Esophagus muscularis mucosa (tissue), 4 donors: ENCODE measurements around the gene DBNL. TPM values are rescaled to one million over a fixed set of nuclear protein-coding genes. Genes with fewer than 3 reads are reported as not detected.

Experiments
- DNase-seq: peaks from one replicate; pipeline ENCODE4 v3.0.0-alpha.2; 2017; ENCODE audit errors: extremely low spot score
- H3K27ac ChIP-seq, 4 donors: fragments of 200-600 bp; sonication (generic); replicated peaks in 1 of 4; 1 replicate in 3 of 4; 2 replicates in 1 of 4; pipeline ENCODE4 v1.5.1; 2016 to 2019; ENCODE audit warnings: mild to moderate bottlenecking in 1 of 4
- H3K27me3 ChIP-seq, 4 donors: fragments of 200-600 bp; sonication (generic); one replicate each; pipeline versions ENCODE4 v1.5.1 to v1.6.0; 2016 to 2019
- H3K36me3 ChIP-seq, 4 donors: fragments of 200-600 bp; sonication (generic); one replicate each; pipeline ENCODE4 v1.5.1; 2016 to 2019
- H3K4me1 ChIP-seq, 4 donors: fragments of 200-600 bp; sonication (generic); one replicate each; pipeline ENCODE4 v1.5.1; 2016 to 2019
- H3K4me3 ChIP-seq, 4 donors: fragments of 200-600 bp; sonication (generic); 1 replicate in 2 of 4; 2 replicates in 2 of 4; pipeline ENCODE4 v1.5.1; 2016 to 2019; ENCODE audit warnings: mild to moderate bottlenecking in 4 of 4, moderate library complexity in 1 of 4
- H3K9me3 ChIP-seq, 4 donors: fragments of 200-600 bp; sonication (generic); 1 replicate in 3 of 4; 2 replicates in 1 of 4; pipeline ENCODE4 v1.5.1; 2016 to 2019
- CTCF ChIP-seq, 3 experiments: fragments of 200-600 bp in 2 of 3; fragments of 450-650 bp in 1 of 3; sonication (generic) in 2 of 3; IDR thresholded peaks; one replicate each; pipeline ENCODE4 v1.5.1; 2017 to 2019; ENCODE audit warnings: antibody characterized with exemption in 3 of 3, mild to moderate bottlenecking in 2 of 3, moderate library complexity in 1 of 3
- EP300 ChIP-seq: sonication (generic); formaldehyde crosslinking; IDR thresholded peaks from one replicate; pipeline ENCODE4 v1.6.1; 2017; ENCODE audit warnings: antibody characterized with exemption
- POLR2A ChIP-seq: fragments of 450-650 bp; IDR thresholded peaks from one replicate; pipeline ENCODE4 v1.6.1; 2017; ENCODE audit warnings: antibody characterized with exemption, moderate library complexity, mild to moderate bottlenecking, low read depth
- POLR2AphosphoS5 ChIP-seq, 2 donors: sonication (generic); formaldehyde crosslinking; IDR thresholded peaks; one replicate each; pipeline ENCODE4 v1.6.1; 2017; ENCODE audit warnings: antibody characterized with exemption in 2 of 2
- WGBS: methylation state at CpG from one replicate; pipeline ENCODE4 v1.1.5; 2018; 5-methylcytosine and 5-hydroxymethylcytosine counted together
- intact Hi-C: fragments of 100-400 bp; cut with DNase I; formaldehyde crosslinking; loops from one replicate; pipeline ENCODE4 v1.15.1; 2023
- total RNA-seq, 4 donors: library from RNA; depleted of rRNA; stranded (reverse); fragments of >200 nt; gene quantifications; one replicate each; pipeline versions ENCODE4 v1.1.0 to v1.2.1, GENCODE V29; 2016

Gene DBNL
- total RNA-seq, 4 donors from 2014 or later: 93.9 to 122 (median 115) TPM

DNA sequence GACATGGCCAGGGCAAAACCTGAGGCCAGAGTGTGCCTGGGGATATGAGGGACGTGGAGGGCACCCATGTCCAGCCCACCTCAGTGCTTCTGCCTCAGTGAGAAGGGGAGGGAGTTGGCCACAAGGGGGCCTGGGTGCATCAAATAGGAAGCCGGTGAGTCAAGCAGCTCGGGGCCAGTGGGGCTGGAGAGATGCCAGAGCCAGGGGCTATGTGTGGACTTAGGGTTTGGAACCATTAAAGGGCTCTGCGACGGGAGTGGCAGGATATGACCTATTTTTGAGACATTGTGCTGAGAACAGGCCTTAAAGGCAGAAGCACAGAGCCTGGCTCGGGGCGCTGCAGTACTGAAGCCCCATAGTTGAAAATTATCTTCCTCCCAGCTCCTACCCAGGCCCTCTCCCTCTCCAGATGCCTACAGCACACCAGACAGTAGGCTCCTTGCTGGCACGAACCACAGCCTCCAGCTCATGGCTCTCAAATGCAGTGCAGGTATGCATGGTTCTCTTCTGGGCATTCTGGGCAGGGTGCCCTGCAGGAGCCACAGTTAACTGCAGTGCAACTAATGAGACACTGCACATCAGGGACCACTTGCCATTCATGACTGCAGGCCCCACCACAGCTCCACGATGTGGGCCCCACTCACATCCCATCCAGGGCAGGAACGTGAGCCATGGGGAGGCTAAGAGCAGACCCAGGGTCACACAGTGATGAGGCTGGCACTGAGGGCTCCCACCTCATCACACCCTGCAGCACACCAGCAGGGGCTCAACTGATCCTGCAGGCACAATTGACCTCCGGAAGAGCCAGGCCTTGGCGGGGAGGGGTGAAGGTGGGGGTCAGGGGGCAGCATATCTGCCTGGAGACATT, 28.1 kb downstream of the DBNL start:
- Histone ChIP-seq H3K36me3 (peaks cover 15 to 51% (median 49%) of the 10 kb centered on the region in 4 donors), H3K4me1 (peaks cover 35 to 45% (median 36%) of the 10 kb centered on the region in 4 donors)
- WGBS: 39% methylated on average over 7 of the region's 12 CpGs

DNA sequence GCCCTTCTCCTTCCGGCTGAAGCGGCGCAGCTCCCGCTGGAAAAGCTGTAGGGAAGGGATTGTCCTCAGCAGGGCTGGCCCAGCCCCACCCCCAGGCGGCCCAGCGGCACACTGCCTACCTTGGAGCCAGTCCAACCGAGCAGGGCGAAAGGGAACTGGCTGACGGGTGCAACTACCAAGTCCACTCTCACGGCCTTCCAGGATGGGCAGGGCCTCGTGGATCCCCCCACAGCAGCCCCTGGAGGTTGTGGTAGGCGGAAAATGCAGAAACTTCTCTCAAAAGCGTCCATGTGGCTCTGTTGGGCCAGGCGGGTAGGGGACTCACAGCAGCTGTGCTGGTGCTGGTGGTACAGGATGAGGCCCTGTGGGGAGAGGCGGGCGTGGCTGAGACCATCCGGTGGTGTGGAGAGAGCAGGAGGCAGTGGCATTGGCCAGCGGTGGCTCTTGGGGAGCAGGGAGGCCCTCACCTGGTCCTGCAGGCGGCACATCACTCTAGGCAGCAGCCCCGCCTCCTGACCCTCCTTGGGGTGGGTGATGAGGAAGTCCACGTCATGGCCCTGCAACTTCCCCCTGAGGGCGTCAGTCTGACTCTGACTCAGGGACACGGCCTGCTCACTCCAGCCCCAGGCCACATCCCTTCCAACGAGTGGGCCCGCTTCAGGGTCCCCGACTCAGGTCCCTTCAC, 29.3 kb downstream of the DBNL start:
- Histone ChIP-seq H3K4me3 (peak overlapping the region in 2 of 4 donors; percentile 1 to 32), H3K27ac (peak overlapping the region; percentile 61 to 78 (median 72)), H3K36me3 (peaks cover 26 to 63% (median 61%) of the 10 kb centered on the region in 4 donors), H3K9me3 (no peaks in the 10 kb centered on the region), H3K4me1 (peaks cover 36 to 52% (median 45%) of the 10 kb centered on the region in 4 donors), H3K27me3 (no peaks in the 10 kb centered on the region)
- DNase-seq: no peak
- intact Hi-C loops: loop anchor here (2.0 kb wide), 1 partner anchor 123 kb away; no protein-coding TSS in a partner anchor
- no peak for TF ChIP-seq CTCF (IDR thresholded peaks at IDR 0.05)
- TF ChIP-seq EP300: no peak
- peak; percentile 46 to 56 for TF ChIP-seq POLR2AphosphoS5 (IDR thresholded peaks at IDR 0.05)
- no peak for TF ChIP-seq POLR2A
- 55% methylated on average over 11 of the region's 26 CpGs for WGBS

More for the DNA sequence above, 28.1 kb downstream of the DBNL start:
- intact Hi-C loops: loop anchor here (2.0 kb wide), 1 partner anchor 124 kb away; no protein-coding TSS in a partner anchor
- no peak for TF ChIP-seq EP300
- peak; percentile 37 to 40 for TF ChIP-seq POLR2AphosphoS5 (IDR thresholded peaks at IDR 0.05)
- peak; percentile 62 to 76 (median 72) for TF ChIP-seq CTCF (IDR thresholded peaks at IDR 0.05)
- H3K27ac ChIP-seq: peak overlapping the region; percentile 61 to 78 (median 72)
- H3K9me3 ChIP-seq: no peaks in the 10 kb centered on the region
- H3K27me3 ChIP-seq: no peaks in the 10 kb centered on the region
- peak overlapping the region in 1 of 4 donors; percentile 32 for H3K4me3 ChIP-seq
- peak; percentile 96 for DNase-seq

DNA sequence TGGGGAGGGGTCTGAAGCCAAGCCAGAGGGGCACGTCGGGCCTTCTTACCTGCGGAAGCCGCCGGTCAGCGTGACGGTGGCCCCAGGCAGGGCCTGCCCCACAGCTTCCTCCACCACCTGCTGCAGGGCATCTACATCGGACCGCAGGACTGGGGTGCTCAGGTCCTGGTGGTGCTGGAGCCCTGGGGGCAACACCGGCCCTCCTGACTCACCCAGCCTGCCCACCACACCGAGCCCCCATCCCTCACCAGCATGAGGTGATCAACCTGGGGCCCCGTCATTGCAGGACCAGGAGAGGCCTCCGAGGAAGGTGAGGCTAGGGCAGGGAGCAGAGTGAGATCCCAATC, 29.8 kb downstream of the DBNL start:
- H3K4me3 ChIP-seq: peak overlapping the region in 1 of 4 donors; percentile 32
- H3K4me1 ChIP-seq: peaks cover 38 to 58% (median 49%) of the 10 kb centered on the region in 4 donors
- H3K9me3 ChIP-seq: no peaks in the 10 kb centered on the region
- H3K27me3 ChIP-seq: no peaks in the 10 kb centered on the region
- DNase-seq: no peak
- H3K36me3 ChIP-seq: peaks cover 30 to 68% (median 67%) of the 10 kb centered on the region in 4 donors
- intact Hi-C loops: no loop called here
- TF ChIP-seq EP300 (no peak), CTCF (IDR thresholded peaks at IDR 0.05) (no peak), POLR2AphosphoS5 (IDR thresholded peaks at IDR 0.05) (no peak), POLR2A (no peak)
- 89% methylated on average over 9 of the region's 13 CpGs for WGBS
- peak overlapping the region; percentile 61 to 78 (median 72) for H3K27ac ChIP-seq

DNA sequence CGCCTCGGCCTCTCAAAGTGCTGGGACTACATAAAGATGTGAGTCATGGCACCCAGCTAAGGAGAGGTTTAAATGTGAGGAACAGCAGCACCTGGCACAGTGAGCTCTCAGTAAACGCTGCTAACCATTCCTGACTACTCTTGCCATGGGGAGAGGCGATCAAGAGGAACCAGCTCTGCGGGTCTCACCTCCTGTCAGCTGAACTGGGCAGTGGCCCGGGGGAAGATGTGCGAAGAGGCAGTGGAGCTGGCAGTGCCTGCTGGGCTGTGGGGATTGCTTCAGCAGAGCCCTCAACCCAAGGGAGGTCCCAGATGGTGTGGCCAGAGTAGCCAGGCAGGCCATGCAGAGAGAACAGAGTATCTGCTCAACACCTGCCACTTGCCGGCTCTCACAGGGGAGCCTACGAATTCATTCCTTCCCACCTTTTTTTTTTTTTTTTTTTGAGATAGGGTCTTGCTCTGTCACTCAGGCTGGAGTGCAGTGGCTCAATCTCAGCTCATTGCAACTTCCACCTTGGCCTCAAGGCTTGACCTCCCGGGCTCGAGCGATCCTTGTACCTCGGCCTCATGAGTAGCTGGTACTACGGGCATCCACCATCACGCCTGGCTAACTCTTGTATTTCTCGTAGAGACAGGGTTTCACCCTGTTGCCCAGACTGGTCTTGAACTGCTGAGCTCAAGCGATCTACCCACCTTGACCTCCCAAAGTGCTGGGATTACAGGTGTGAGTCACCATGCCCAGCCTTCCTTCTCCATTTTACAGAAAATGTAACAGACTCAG, 31.0 kb downstream of the DBNL start:
- H3K27ac ChIP-seq: peak overlapping the region in 1 of 4 donors; percentile 74
- TF ChIP-seq CTCF (IDR thresholded peaks at IDR 0.05): no peak
- no peak for TF ChIP-seq EP300
- no peak for TF ChIP-seq POLR2AphosphoS5 (IDR thresholded peaks at IDR 0.05)
- no peak for TF ChIP-seq POLR2A
- intact Hi-C loops: no loop called here
- H3K4me1 ChIP-seq: peaks cover 48 to 69% (median 59%) of the 10 kb centered on the region in 4 donors
- WGBS: 91% methylated on average over 17 of the region's 17 CpGs
- H3K4me3 ChIP-seq: no peak overlapping the region
- H3K9me3 ChIP-seq: no peaks in the 10 kb centered on the region
- H3K27me3 ChIP-seq: no peaks in the 10 kb centered on the region
- DNase-seq: no peak
- H3K36me3 ChIP-seq: peaks cover 37 to 80% (median 78%) of the 10 kb centered on the region in 4 donors
